CD4-positive, alpha-beta T cell treated with Interleukin-21 for 1 hour (primary cell): Measurements from ENCODE around the gene SNCB.

Experiments used
- DNase-seq: peaks from one replicate; pipeline ENCODE4 v3.0.0-alpha.2; 2020

Gene SNCB

DNA sequence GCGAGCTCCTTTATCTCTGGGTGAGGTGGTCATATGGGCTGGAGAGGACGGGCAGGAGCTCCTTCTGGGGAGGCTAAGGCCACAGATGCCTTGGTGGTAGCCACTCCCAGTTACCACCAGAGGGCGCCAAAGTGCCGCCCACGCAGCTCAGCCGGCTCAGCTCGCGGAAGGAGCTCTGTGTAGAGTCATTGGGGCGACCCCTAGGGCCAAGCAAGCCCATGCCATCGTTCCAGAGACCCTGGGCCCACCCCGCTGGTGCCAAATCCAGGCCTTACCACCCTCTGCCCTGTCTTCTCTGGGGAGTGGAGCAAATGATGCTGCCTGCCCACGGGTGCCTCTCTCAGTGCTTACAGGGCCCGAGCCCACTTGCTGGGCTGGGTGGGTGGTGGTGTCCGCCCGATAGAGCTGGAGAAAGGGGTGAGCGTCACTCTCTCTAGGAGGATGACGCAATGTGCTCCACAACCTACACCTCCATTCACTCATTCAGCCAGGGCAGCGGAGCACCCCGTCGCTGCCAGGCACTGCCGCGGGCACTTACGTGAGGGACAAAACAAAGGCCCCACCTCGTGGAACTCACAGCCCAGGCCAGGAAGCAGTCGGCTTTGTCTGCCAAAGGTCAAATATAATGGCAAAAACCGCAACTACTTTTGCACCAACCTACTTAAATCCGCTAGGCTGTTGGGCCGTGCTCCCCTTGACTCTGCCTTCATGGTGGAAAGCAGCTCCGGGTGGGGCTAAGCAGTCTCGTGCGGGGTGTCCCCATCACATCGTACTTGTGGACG is 30.7 kb upstream of the SNCB start:
- peak; percentile 79 for DNase-seq

DNA sequence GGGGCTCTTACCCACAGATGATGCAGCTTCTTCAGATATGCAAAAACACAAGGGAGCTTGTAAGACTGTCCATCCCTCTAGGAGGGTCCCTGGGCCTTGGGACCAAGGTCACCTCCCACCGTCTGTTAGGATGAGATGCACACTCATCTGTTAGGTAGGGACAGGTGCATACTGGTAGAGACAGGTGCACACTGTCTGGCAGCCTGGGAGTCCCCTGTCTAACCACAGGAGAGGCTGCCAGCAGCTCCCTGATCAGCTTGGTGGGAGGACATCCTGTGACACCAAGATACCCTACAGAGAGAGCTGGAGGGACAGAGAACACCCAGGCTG is 30.2 kb upstream of the SNCB start:
- DNase-seq, result no peak

DNA sequence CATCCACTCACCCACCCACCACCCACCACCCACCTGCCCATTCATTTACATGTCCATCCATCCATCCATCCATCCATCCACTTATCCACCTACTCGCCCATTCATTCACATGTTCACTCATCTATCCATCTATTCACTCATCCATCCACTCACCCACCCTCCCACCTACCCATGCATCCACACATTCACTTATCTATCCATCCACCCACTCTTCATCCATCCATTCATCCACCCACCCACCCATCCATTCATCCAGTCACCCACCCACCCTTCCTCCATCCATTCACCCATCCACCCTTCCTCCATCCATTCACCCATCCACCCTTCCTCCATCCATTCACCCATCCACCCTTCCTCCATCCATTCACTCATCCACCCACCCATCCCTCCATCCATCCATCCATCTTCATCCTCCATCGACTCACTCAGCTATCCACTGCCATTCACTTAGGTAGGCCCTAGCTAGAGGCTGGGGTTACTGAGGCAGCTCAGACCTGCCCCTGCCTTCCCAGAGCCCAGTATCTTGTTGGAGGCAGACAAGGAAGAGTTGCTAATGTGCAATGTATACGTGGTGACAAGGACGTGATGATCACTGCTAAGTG is 29.6 kb upstream of the SNCB start:
- DNase-seq, result no peak

DNA sequence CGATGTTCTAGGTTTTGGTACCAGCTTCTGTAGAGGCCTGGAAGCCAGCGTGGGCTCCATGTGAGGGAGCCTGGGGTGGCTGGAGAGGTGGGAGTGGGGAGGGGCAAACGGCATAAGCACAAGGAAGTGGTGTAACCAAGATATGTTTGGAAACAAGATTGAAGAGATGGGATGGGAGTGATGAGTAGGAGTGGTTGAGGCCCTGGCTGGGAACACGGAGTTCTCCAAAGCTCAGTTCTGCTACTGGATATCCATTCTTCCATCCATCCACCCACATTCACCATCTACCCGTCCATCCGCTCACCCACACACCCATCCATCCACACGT is 29.1 kb upstream of the SNCB start:
- DNase-seq, result no peak

DNA sequence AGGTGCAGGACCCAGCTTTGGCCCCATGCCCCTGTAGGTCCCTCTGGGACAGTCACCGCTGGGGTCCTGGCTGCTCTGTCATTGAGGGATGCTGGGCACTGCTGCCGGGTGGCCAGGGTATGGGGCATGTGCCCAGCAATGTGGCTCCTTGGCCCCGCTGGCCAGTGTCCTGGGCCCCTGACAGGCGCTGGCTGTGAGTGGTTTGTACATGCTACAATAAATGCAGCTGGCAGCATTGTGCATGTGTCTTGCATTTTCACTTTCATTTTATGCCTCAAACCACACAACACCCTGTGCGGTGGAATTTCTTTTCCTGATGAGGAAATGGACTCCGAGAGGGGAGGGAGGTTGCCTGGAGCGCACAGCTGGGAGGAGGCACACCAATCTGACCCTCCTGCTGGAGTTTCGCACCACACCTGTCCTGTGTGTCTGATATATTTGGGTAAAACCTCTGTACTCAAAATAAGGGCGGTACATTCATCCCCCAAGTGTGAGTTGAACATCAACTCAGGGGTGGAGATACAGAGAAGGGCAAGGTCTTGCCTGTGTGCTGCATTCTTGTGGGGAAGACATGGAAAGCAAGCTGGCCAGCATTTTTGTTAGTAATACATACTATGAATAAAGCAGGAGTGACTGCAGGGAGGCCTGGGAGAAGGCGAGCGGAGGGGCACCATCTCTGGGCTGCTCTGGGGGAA is 28.6 kb upstream of the SNCB start:
- peak; percentile 54 for DNase-seq

DNA sequence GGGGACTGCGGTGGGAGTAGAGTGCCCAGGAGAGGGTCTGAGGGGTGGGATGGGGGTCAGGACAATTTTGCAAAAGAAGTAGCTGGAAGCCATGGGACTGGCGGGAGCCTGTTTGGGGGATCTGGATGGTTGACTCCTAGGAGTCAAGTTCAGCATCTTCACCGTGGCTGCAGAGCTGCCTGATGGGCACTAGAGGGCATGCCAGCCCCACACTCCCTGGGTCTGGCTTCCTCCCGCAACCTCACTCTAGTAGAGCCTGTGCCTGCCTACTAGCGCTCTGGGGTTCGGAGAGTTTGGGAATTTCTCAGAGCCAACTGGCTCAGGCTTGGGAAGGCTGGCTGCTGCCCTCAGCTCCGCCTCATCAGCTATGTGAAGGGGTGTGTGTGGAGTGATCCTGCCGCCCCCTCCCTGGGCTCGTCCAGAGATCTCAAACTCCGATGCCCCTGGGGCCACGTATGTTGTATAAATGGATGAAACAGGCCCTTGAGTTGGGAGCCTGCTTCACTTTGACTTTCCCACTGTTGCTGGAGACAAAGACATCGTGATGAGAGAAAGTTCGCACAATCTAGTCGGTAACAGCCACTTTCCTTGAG is 27.8 kb upstream of the SNCB start:
- peak; percentile 66 for DNase-seq

DNA sequence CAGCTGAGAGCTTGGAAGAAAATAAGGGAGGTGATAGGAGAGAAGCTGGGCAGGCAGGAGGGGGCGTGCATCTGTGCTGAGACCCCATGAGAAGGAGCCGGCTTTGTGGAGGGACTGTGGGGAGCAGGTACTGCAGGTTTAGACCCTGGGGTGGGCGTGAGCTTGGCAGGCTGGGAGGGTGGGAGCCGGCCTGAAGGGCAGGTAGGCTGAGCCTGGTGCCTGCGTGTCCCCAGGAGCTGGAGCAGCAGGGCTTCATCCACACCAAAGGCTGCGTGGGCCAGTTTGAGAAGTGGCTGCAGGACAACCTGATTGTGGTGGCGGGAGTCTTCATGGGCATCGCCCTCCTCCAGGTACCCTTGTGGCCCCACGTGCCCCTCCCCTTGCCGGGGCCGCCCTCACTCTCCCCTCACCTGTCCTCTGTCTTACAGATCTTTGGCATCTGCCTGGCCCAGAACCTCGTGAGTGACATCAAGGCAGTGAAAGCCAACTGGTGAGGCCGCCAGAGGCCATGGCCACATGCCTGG is 26.2 kb upstream of the SNCB start:
- no peak for DNase-seq

DNA sequence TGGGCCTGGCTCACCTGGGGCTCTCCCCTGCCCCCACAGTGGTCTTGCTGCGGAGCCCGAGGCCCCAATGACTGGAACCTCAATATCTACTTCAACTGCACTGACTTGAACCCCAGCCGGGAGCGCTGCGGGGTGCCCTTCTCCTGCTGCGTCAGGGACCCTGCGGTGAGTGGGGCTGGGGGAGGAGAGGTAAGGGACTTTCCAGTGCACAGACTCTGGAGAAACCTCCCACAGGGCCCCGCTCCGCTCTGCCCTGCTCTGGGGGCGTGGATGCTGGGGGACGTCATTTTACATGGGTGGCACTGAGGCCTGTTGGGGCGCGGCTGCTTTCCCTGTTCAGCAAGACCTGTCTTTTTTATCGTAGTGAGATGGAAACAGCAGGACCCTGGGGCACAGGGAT is 24.5 kb upstream of the SNCB start:
- DNase-seq, result no peak

DNA sequence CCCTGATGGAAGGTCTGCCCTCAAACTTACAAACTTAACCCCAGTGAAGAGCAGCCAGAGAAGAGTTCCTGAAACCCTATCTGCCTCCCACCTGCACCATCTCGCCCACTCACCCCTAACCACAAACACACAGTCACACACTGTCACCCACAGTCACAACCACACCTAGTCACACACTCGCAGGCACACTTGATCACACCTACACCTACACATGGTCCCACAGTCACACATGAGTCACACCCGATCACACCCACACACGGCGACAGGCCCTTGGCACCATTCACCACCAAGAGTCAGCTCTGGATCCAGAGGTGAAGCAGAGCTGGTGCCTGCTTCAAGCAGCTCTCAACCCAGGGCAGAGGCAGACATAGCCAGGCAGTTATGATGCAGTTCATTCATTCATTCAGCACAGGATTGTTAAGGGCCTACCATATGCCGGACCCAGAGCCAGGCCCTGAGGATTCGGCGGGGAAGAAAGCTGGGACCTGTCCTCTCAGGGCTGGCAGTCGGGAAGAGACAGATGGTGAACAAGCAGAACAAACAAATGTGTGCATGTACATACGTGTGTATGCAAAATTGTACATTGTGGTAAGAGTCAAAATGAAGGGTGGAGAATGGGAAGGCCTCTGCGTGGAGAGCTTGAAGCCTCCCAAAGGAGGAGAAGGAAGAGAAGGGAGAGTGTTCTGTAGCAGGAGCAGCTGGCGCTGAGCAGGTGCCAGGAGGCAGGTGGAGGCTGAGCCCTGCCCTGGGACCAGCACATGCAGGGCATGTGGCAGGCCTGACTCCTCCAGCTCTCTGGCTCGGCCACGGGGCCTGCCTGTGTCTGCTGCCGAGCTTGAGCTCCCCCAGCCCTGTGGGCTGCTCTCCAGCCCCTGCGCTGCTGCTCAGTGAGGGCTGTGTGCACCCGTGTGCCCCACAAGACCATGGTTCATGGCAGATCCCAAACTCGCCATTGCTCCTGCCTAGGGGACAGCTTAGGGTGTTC is 23.4 kb upstream of the SNCB start:
- peak; percentile 49 for DNase-seq

DNA sequence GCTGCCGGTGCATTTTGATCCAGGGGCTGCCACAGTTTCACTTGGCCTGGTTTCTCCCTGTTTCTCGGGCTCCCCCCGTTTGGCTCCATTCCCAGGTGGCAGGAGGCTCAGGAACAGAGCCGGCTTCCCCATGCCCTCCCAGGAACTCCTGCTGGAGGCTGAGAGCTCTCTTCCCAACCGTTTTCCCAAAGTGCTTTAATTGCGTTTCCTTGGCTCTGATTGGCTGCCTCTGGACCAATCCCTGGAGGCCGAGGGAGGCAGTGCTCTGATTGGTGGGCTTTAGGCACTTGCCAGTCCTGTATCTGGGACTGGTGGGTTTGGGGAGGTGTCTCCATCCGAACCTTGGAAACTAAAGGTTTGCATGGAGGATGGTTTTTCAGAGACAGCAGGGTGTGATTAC is 21.8 kb upstream of the SNCB start:
- no peak for DNase-seq

DNA sequence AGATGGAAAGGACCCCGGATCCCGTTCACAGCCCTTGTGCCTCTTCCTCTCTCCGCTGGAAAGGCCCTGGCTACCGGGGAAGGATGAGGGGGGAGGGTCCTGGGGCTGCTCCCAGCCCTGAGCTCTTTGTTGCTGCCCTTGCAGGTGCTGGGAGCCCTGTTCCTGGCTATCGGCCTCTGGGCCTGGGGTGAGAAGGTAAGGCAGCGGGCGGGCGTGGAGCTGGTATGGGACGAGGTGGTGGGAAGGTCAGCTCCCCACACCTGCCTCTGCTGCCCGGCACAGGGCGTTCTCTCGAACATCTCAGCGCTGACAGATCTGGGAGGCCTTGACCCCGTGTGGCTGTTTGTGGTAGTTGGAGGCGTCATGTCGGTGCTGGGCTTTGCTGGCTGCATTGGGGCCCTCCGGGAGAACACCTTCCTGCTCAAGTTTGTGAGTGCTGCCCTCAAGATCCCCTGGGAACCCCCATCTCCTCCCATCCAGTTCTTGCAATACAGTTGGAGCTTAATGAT is 21.2 kb upstream of the SNCB start:
- DNase-seq, result no peak

DNA sequence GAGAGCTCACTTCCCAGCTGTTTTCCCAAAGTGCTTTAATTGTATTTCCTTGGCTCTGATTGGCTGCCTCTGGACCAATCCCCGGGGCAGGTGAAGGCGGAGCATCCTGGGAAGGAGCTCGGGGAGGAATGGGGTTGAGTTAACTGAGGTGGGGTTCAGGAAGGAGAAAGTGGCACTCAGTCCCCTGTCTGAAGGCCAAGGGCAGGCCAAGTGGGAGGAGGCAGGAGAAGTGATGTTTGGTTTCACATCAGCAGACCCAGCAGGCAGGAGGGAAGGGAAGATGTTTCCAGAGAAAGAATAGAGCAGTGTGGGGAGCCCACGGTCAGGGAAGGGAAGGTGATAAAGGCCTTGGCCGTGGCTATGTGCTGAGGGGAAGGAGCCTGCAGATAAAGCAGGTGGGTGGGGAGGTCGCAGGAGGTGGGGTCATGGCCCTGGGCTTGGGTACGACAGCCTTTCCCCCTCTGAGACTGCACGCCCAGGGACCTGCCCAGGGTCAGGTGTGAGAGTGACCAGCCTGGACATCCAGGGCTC is 20.1 kb upstream of the SNCB start:
- no peak for DNase-seq

DNA sequence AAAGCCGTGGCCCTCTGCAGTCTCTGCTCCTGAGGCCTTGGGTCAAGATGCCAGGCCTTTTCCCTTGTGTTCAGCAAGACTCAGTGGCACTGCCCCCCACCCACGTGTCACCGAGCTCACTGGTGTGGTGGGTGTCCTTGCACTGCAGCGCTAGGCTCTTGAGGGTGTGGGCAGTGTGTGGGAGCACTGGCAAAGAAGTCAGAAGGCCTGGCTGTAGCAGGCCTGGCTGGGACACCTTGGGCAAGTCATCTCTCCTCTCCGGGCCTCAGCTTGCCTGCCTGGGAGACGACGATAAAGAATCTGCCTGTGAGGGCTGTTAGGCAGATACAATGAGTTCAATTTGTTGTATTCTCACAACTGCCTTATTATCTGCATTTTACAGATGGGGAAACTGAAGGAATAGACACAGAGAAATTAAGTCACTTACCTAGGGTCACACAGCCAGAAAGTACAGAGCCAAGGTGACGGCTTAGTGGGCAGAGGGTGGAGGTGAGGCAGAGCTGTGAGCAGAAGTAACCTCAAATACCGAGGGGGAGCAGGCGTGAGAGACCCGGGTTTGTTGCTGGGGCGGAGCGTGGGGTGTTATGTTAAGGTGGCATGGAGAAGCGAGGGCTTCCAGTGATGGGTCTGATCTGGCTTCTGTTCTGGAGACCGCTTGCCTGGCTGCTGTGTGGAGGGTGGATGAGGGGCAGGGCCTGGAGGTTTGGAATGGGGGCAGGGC is 18.3 kb upstream of the SNCB start:
- DNase-seq, result peak; percentile 53

DNA sequence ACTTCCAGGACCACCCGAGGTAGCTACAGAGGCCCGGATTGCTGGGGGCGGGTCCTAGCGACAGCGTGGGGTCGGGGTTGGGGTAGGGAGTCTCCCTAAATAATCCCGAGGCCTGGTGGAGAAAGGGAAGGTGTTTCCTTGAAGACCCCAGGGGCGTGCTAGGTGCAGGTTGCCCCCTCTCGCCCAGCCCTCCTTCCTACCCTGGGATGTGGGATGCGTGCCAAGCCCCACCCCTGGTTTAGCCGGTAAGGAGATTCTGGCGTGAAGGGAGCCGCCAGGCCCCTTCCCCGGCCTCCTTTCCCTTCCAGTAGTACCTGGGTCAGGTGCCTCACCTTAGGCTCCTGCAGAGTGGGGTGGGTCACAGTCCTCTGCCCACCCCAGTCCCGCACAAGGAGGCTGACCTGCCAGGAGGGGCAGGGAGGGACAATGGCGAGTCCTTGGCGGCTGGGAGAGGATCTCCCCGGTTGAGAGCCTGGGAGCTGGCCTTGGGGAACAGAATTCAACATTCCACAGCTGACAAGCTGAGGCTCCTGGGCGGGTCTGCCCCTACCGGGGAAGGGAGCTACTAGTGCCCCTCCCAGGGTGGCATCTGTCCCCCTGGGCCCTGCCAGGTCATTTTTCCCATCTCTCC is 17.6 kb upstream of the SNCB start:
- no peak for DNase-seq

DNA sequence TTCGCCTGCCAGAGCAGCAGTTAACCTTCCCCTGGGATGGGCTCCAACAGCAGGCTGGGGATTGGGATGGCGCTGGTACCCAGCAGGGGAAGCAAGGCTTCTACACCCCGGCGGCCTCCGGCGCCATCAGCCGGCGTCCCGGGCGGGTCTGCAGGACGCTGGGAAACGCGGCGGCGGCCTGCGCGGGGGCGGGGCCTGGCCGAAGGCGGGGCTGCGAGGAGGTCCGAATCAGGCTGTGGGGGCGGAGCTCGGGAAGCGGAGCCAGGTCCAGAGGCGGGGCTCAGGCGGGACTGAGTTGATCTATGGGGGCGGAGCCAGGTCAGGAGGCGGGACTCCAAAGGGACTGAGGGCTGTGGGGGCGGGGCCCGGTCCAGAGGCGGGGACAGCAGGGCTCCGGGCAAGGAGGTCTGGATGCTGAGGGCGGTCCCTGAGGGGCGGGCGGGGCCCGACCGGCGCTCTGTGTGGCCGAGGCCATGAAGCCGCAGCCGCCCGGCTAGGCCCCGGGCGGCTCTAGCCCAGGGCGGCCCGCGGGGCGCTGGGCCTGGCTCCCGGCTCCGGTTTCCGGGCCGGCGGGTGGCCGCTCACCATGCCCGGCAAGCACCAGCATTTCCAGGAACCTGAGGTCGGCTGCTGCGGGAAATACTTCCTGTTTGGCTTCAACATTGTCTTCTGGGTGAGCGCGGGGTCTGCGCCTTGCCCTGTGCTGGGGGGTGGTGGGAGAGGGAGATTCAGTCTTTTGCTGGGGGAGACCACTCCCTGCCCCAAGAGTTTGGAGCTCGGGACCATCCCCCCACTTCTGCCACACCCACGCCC is 16.9 kb upstream of the SNCB start, which contains the start of gene TSPAN17:
Gene TSPAN17, plus strand, starts transcription at position 455 of the 813 bp plus-strand sequence. Its CDS starts 132 bp downstream, at position 587.
- DNase-seq, result peak; percentile 99

DNA sequence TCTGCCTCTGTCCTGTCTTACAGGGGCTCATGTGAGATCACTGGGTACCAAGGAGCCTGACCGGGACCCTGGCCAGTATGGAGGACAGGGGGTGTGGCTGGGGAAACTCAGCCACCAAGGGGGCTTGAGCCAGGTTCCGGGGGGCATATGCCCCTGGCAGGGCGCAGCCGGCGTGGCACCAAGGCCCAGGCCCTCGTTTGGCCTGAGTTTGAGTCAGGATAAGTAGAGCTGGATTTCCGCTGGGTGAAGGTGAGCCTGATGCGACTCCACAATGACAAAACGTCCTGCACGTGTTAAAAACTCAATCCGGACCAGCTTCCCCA is 16.3 kb upstream of the SNCB start:
- DNase-seq, result no peak

DNA sequence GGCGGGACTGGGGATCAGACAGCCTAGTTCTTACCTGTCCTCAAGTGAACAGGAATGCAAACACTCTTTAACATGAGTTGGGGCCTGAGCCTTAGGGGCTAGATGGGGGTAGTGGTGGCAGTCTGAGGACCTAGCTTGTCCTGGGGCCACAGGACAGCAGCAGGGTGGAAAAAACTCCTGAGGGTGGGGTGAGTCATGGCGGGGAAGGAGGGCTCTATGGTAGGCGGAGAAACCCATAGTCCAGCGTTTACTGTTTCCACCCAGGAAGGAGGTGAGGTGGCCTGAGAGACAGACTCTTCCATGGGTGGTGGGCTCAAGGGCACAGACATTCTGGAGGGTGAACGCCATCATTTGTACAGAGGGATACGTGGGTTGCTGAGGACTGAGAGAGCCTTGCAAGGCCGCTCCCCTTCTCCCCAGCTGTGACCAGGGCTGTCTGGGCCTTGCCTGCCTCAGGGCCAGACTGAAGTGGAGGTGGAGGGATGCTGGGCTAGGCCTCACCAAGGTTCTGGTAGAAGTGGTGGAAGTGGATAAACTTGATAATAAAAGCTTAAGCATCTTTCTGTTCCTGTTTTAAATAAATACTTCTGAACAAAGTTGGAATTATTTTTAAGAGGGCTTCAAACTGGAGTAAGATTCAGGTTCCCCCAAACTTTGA is 15.8 kb upstream of the SNCB start:
- no peak for DNase-seq

DNA sequence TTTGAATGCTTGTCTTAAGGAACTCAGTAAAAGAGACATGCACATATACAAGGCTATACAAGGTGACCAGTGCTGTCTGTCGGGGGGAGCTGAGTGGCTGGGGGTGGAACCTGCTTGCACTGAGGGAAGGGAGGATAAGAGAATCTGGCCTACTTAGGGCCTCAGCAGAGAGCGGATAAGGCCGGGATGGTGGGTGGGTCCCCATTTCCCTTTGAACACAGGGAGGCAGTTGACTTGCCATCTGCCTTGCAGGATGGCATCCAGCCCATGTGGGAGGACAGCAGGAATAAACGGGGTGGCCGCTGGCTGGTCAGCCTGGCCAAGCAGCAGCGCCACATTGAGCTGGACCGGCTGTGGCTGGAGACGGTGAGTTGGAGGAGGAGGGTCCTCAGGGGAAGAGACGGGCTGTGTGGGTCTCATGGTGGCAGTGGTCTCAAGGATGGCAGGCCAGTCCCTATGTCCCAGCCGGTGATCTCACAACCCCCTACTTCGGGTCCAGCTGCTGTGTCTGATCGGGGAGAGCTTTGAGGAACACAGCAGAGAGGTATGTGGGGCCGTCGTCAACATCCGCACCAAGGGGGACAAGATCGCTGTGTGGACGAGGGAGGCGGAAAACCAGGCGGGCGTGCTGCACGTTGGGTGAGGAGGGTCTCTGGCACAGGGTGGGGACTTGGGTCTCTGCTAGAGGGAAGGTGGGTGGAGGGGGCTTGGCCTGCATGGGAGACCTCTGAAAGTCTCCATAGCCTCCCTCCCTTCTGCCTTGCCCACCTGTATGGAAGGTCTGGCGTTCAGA is 14.7 kb upstream of the SNCB start:
- no peak for DNase-seq

DNA sequence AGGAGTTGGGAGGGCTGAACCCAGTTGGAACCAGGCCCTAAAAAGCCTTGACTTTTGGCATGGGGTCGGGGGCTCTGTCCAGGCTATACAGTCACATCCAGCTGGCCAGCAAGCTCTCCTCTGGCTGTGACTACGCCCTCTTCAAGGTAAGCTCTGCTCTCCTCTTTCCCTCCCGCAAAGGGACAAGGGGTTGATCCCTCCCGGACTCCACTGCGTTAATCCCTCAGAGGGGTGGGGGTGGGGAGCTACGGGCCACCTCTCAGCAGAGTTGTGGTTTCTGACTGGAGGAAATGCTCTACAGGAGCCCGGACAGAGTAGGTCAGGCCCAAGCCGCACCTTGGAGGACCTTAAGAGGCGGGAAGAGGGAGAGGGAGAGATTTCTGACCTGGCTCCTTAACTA is 14.0 kb upstream of the SNCB start:
- DNase-seq, result no peak
